ENCODE data around the gene KDM3A.
"Not testable (repeated sequence)": the region's sequence is repeated elsewhere in the genome, so short reads cannot be mapped to it uniquely, and the experiment has no call there.

Gene KDM3A

GRCh38 chr2:86477349-86477748, 36.2 kb downstream of the KDM3A start:
- no peak for DNase-seq (ENCODE audit: low spot score)

DNA sequence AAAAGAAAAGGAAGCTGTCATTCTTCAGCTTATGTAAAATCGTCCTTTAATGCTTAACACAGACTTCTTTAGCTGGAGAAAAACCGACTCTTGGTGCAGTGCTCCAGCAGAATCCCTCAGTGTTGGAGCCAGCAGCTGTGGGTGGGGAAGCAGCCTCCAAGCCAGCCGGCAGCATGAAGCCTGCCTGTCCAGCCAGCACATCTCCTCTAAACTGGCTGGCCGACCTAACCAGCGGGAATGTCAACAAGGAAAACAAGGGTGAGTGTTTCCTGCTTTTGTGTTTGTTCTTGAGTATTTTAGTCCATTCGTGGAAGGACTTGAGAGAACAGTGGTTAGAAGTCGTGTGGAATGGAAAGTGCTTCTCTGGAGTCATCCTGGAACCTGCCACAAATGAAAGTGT, 38.9 kb downstream of the KDM3A start:
- no peak for DNase-seq (ENCODE audit: low spot score)

DNA sequence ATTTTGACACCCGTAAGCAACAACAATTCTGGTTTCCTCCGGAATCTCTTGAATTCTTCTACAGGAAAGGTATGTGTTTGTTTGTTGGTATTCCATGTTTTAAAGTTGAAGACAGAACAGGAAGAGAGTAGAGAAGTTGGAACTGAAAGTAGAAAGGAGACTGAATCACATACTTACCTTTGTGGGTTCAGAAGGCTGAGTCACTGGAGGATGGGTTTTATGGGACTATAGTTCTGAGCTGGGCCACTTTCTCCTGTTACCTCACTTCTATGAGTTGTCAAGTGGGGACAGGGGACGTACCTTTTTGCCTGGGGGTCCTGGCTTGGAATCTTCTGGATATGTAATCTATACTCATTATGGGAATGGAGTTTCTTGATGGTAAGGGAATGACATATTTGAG, 40.9 kb downstream of the KDM3A start:
- no peak for DNase-seq (ENCODE audit: low spot score)

DNA sequence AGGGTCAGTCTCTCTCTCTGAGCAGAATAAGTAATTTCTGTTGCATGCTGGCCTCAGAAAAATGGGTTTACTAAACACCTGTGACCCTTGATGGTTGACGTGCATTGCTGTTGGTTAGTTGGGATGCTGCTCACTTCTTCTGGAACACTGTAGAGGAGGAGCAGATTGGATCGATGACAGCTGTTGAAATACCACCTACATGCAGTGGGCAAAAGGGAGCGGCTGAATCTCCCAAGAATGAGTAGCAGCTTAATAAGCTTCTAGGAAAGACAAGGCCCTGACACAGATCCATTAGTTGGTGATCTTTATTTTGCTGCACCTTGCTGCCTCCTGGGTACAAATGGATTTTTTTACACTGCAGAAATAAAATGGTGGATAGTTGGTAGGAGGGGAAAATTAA, 43.2 kb downstream of the KDM3A start:
- no peak for DNase-seq (ENCODE audit: low spot score)

GRCh38 chr2:86485103-86485502, 43.9 kb downstream of the KDM3A start:
- no peak for DNase-seq (ENCODE audit: low spot score)

- DNase-seq (ENCODE audit: low spot score), result no peak
These were observed 44.6 kb downstream of the KDM3A start for GRCh38 chr2:86485802-86486201.

DNA sequence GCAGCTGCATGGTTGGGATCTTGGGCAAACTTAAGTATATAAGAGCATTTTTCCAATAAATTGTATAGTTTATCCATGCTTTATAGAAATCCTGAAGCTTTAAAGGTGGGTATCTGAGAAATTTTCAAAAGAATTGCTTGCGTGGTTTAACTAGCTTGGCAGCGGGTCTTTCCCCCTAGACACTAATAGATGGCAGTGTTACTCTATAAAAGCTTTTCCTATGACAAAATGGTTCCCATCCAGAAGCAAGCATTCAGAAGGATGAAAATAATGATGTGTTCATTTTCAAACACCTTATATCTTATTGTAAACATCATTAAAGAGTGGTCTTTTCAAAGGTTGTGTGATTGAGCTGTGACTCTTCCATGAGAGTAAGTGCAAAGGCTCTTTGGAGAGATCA, 45.9 kb downstream of the KDM3A start:
- no peak for DNase-seq (ENCODE audit: low spot score)

GRCh38 chr2:86488561-86489250, 47.5 kb downstream of the KDM3A start:
- DNase-seq (ENCODE audit: low spot score), result no peak

DNA sequence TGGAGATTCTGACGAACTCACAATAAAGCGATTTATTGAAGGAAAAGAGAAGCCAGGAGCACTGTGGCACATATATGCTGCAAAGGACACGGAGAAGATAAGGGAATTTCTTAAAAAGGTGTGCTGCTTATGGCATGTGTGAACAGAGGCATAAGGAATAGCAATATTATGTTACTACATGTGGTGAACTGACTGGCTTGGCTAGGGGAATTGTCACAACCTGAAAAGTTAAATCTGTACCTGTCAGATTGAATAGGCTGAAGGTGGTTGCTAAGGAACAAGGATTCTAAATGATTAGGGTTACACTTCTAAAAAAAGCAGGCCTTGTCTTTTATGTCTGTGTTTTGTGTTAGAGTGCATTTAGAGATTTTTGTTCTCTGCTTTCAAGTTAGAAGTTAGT, 48.4 kb downstream of the KDM3A start:
- DNase-seq (ENCODE audit: low spot score), result no peak

- DNase-seq (ENCODE audit: low spot score), result no peak
These were observed 49.1 kb downstream of the KDM3A start for GRCh38 chr2:86490245-86490644.

DNA sequence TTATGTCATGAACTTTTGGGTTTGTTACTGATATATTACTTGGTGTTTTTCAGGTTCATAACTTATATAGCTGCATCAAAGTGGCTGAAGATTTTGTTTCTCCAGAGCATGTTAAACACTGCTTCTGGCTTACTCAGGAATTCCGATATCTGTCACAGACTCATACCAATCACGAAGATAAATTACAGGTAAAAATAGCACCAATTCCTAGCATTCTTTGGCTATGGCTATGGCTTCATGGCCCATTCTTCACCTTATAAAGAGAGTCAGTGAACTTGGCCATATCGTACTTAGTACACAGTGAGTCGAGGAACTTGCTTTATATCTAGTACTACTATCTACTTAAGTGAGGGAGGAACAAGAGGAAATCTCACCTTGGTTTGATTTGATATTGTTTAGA, 49.9 kb downstream of the KDM3A start:
- no peak for DNase-seq (ENCODE audit: low spot score)

GRCh38 chr2:86492048-86492453, 50.9 kb downstream of the KDM3A start:
- no peak for DNase-seq (ENCODE audit: low spot score)

GRCh38 chr2:86496391-86496790, 55.2 kb downstream of the KDM3A start:
- not testable (repeated sequence) for DNase-seq (ENCODE audit: low spot score)

DNA sequence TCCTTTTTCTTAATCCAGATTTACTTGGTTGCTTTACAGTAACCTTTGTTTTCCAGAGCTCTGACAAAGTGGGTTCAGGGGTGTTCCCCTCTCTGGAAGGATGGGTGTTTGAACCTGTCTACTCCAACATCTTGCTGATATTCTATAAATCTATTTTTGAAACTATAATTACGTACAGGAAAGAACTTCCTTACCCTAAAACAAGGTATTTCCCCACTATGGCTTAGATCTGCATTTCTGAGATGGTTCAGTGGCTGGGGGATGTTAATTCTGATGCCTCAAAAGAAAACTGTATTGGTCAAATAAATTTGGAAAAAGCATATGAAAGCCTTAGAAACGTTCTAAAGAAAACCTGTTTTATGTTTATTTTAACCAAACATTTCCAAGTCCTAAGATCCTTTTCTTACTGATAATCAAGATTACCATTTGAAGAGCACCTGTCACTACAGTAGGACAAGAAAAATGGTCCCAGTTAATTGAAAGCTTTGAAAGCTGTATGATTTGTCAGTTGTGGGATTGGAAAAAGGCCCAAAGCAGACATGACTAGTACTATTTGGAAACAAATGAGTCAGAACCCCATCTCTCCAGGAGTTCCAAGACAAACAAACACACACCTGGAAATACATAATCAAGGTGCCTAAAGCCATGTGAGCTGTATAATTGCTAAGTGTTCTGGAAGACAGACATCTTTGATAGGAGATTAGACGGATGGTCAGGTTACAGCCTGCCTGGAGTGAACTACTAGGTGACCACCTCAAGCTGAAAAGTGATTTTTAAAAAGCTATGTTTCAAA, 57.5 kb downstream of the KDM3A start:
- DNase-seq (ENCODE audit: low spot score), result no peak

DNA sequence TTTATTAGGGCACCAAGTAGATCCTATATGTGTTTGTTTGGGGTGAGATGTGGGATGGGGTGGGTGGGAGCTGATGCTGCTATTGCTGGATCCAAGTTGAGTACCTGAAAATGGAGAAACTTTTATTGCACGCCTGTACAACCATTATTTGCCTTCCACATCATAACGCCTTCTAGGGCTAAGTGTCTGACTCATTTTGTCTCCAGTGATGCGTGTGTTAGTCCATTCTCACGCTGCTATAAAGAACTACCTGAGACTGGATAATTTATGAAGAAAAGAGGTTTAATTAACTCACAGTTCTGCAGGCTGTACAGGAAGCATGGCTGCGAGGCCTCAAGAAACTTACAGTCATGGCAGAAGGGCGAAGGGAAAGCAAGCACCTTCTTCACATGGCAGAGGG, 58.2 kb downstream of the KDM3A start:
- DNase-seq (ENCODE audit: low spot score), result no peak

- no peak for DNase-seq (ENCODE audit: low spot score)
These were observed 59.3 kb downstream of the KDM3A start for GRCh38 chr2:86500325-86501083.

DNA sequence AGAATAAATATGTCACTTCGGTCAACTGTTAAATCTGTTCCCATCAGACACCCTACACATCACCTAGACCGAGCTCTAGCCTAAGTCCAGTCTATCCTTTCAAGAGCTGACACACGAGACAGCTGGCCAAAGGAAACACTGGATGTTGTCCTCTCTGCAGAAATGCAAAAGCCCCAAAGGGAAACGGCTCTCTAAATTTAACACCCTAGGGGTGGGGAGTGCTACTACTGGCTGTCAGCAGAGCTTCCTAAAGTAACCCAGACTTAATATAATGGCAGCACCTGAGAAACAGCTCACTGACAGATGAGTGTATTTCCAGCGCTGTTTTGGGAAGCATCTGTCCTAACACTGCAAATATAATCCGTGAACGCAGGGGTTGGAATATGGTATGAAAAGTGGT, 66.4 kb downstream of the KDM3A start:
- no peak for DNase-seq (ENCODE audit: low spot score)

DNA sequence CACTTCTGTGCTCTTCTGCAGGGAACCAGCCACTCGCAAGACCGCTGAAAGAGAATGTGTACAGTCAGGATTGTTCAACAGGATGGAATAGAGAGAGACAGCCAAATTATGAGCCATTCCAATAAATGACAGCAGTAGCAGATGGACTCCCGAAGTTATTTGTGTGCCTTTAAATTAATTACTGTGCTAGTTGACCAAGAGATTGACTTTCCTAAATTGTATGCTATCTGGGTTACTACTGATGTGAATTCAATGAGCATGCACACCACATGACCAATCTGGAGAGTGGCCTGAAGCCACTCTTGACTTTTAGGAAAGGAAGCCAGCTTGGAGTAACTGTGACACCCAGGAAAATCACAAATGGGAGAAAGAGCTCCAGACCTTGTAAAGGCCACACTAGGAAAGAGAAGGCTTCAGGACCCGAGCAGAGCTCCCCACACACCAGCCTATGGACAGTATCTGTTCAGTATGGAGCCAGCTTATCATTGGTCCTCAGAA, 69.3 kb downstream of the KDM3A start:
- DNase-seq (ENCODE audit: low spot score), result no peak

DNA sequence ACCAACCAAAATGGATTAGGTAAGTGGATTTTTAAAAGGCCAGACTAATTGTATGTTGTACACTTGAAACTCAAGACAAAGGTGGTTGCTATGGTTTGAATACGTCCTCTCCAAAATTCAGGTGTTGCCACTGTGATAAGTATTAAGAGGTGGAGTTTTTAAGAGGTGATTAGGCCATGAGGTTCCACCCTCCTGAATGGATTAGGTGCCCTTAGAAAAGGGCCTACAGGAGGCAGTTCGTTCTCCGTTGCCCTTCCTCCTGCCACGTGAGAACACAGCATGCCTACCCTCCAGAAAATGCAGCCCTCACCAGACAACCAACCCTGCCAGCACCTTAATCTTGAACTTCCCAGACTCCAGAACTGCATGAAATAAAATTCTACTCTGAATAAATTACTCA, 70.9 kb downstream of the KDM3A start:
- DNase-seq (ENCODE audit: low spot score), result no peak

DNA sequence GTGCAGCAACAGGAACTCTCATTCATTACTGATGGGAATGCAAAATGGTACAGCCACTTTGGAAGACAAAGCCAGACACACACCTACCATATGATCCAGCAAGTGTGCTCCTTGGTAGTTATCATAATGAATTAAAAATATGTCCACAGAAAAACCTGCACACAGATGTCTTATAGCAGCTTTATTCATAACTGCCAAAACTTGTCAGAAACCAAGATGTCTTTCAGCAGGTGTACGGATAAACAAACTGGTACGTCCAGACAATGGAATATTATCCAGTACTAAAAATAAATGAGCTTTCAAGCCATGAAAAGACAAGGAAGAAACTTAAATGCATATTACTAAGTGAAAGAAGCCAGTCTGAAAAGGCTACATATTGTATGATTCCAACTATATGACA, 71.7 kb downstream of the KDM3A start:
- DNase-seq (ENCODE audit: low spot score), result no peak

- DNase-seq (ENCODE audit: low spot score), result no peak
These were observed 72.9 kb downstream of the KDM3A start for GRCh38 chr2:86513948-86514660.

DNA sequence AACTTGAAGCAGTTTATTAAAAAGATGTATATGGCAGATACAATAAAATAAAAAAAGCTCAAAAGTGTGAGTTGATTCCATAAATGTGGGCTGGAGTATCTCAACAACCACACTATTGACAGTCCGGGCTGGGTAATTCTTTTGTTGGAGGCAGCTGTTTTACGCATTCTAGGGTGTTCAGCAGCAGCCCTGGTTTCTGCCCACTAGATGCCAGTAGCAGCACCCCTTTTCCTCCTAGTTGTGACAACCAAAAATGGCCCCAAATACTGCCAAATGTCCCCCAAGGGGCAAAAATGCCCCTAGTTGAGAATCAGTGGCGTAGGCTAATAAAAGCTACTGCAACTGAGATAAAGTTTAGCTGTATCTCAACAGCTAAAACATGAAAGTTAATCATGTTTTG, 77.3 kb downstream of the KDM3A start:
- no peak for DNase-seq (ENCODE audit: low spot score)

Measured in ecto neural progenitor cell (in vitro differentiated cells).